ENCODE data around the gene DPP6. TPM values are rescaled to one million over a fixed set of nuclear protein-coding genes. Genes with fewer than 3 reads are reported as not detected.

DPP6 gene
- total RNA-seq, 1 experiment from 2014 or later: 1.3 TPM

DNA sequence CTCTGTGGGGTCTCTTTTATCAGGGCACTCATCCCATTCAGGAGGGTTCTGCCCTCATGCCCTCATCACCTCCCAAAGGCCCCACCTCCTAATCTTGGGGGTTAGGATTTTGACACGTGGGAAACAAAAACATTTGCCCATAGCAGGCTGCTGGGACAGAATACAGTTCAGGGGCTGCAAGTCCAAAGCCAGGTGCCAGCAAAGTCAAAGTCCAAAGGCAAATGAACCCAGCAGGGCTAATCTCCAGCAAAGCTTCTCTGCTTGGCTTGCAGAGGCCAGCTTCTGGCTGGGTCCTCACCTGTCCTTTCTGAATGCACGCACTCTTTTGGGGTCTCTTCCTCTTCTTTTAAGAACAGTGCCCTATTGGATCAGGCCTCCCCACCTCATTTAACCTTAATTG, 359.9 kb downstream of the DPP6 start:
- no peak for DNase-seq (ENCODE audit: low read depth)

DNA sequence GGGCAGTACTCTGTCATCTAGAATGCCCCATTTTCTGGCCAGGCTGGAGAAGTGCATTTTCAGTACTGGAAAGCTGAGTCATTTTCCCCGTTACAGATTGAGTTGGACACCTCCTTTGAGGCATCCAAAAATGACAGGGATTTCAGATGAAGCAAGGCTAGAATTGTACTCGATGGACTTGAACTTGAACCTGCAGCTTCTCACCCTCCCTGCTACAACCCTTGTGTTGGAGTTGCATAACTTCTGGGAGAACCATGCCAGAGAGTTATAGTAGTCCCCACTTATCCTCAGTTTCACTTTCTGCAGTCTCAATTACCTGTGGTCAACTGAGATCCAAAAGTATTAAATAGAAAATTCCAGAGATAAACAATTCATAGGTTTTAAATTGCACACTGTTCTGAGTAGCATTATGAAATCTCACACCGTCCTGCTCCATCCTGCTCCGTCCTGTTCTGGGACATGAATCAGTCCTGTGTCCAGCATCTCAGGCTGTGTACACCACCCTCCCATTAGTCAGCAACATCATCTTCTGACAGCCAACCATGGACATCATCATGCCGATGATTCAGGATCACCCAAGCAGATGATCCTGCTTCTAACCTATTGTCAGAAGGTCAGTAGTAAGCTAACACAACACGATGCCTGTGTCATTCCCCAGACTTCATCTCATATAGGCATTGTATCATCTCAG, 363.7 kb downstream of the DPP6 start:
- no peak for DNase-seq (ENCODE audit: low read depth)

DNA sequence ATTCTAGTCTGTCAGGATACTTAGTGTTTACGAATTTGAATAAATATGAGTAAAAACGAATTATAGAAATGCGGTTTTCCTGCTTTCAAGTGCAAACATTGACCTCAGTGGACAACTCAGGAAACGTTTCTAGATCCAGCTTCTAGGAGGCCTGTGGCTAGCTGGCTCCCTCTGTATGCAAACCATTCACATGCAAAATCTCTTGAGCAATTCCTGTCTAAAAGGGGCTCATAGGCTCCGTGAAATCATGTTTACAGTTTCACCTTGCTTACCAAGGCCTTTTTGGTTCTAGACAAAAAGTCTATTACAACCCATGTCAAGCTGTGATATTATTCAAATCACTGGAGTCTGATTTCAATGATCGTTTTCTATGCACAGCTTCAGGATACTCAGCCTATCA, 364.5 kb downstream of the DPP6 start:
- DNase-seq (ENCODE audit: low read depth): no peak

DNA sequence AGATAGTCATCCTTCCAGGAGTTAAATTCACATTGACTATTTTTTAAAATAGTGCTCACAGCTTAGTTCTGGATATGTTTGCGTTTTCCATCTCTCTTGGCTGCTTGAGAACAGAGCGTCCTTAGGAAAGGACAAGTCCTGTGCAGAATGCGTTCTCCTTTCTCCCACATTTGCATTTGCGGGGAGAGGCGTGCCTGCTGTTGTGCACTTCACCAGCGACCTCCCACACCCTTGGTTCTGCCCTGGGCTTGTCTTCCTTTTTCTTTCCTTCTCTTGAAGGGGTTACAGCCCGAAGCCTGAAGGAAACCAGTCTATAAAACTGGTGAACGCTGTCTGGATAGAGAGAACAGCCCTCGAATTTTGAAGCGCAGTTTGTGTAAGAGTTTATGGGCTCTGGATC, 367.1 kb downstream of the DPP6 start:
- no peak for DNase-seq (ENCODE audit: low read depth)

DNA sequence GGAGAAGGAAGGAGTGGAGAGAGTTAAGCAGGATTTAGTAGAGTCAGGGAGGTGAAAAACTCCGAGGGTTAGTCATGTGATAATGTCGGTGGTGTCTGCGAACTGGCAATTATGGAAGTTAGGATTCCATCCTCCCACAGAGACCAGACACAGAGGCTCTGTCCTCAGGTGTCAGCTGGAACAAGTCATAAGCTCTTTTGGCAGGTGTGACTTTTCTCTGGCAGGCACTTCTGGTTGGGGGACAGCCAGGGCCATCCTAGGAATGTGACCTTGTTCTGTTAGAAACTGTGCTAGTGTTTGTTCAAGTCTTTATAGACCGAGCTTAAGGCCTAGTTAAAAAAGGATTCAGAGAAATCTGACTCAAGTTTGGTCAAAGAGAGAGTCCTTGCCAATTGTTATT, 371.0 kb downstream of the DPP6 start:
- no peak for DNase-seq (ENCODE audit: low read depth)

DNA sequence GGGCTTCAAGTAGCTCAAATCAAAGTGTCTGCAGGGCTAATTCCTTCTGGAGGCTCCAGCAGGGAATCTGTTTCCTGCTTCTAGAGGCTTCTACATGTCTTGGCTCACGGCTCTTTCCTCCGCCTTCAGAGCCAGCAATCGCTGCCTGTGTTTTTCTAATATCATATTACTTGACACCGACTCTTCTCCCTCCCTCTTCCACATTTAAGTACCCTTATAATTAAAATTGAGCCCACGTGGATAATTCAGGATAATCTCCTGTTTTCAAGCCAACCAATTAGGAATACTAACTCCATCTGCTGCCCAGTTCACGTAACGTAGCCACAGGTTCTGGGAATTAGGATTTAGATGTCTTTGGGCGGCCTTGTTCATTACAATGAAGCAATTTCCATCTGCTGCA, 372.2 kb downstream of the DPP6 start:
- no peak for DNase-seq (ENCODE audit: low read depth)

DNA sequence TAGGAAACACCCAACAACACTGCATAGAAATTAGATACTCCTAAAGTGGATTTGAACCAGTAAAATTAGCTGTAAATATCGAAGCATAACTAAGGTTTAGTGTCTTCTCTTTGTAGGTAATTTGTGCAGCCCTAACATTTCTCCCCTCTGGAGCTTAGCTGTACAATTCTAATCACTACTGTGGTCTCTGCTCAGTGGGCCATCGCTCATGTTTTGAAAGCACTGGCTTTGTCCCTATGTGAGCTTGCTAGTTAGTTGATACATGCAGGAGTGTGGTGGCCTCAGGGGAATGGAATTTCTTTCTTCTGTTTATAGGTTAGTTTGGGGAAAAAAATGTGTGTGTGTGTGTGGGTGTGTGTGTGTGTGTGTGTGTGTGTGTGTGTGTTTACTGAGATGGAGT, 373.1 kb downstream of the DPP6 start:
- no peak for DNase-seq (ENCODE audit: low read depth)

DNA sequence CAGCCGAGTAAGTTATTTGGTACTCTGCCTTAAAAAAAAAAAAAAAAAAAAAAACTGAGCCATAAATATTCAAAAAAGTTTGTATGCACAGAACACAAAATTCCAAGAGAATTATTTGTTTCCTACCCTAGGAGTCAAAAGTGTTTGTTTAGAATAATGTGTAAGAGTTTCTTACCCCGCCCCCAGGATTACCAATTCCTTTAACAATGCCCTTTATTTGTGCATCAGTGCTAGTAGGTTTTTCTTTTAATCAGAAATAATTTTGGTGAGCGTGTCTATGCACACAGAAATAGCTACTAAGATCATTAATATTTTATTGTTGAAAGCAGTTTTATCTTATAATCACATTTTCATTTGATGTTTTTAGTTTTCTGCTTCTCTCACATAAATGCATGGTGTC, 374.6 kb downstream of the DPP6 start:
- no peak for DNase-seq (ENCODE audit: low read depth)

DNA sequence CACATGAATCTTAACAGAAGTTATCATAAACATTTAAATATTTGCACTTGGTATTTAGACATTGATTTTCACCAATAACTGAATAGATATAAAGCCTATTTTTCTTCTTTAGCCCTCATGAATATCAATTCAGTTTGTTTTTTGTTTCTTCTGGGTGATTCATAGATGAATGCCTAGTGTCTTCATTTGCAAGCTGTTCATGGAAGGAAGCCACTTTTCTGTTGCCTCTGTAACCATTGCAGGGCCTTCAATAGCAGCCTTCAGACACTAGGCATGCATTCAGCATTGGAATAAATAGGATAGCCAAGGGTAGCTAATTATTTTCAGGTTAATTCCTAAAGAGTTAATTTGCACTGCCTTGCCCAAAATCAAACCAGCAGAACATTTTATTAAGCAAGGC, 375.3 kb downstream of the DPP6 start:
- no peak for DNase-seq (ENCODE audit: low read depth)

DNA sequence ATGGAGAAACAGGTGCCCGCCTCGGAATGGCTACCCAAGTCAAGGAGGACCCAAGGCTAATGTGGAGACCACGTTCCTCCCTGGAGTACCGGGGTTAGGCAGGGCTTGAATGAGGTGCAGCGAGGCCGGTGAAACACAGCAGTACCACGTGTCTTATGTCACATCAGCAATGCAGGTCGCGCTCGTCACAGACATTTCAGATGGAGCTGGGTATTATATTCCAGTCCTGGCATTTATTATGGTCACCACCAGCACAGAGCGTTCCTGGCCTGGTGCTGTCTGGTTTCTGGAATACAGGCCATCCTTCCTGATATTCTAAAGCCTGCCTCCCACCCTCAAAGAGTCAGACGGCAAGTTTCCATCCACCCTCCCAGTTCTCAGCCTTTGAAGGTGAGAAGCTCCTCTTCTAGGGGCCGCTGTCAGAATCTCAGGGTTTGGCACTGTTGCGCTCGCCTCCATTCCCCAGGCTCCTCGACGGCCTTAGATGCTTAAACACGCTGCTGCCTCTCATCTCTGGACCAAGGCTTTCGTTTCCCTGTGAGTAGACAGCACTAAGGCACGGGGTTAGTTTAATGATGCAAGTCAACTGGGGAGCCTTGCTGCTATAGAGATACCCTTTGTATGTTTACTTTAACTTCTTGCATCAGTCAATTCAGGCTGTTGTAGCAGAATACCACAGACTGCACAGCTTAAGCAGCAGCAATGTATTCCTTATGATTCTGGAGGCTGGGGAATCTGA, 377.6 kb downstream of the DPP6 start:
- no peak for DNase-seq (ENCODE audit: low read depth)

DNA sequence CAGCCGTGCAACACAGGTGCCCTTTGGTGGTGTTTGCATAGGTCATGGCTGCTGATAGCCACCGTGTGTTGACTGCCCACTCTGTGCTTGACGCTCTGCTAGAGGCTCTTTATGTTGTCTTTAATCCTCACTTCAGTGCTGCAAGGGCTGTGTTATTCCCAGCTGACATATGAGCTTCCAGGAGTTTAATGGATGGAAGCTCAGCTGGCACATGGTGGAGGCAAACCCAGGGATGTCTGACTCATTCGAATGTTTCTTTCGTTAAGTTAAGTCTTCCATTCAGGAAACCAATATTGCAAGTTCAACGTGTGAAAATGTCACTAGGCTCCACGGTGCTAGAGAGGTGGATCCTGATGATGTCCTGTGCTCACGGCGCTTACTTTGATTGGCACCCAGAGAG, 378.4 kb downstream of the DPP6 start:
- DNase-seq (ENCODE audit: low read depth): no peak

DNA sequence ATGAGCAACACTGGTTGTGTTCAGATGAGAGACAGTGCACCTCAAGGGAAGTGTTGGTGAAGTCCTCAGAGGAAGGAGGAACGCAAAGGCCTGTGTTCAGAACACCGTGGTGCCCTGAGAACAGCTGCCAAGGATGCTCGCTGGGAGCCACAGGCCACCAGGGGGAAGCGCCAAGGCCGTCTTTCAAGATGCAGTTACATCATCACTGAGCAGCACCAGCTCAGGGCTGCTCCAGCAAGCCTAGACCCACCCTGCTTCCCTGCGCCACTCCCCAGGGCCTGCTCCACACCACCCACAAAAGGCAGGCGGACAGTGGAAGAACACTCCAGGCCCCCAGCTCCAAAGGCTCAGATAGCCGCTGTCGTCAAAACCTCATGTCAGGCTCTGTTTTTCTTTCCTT, 378.8 kb downstream of the DPP6 start:
- DNase-seq (ENCODE audit: low read depth): no peak

DNA sequence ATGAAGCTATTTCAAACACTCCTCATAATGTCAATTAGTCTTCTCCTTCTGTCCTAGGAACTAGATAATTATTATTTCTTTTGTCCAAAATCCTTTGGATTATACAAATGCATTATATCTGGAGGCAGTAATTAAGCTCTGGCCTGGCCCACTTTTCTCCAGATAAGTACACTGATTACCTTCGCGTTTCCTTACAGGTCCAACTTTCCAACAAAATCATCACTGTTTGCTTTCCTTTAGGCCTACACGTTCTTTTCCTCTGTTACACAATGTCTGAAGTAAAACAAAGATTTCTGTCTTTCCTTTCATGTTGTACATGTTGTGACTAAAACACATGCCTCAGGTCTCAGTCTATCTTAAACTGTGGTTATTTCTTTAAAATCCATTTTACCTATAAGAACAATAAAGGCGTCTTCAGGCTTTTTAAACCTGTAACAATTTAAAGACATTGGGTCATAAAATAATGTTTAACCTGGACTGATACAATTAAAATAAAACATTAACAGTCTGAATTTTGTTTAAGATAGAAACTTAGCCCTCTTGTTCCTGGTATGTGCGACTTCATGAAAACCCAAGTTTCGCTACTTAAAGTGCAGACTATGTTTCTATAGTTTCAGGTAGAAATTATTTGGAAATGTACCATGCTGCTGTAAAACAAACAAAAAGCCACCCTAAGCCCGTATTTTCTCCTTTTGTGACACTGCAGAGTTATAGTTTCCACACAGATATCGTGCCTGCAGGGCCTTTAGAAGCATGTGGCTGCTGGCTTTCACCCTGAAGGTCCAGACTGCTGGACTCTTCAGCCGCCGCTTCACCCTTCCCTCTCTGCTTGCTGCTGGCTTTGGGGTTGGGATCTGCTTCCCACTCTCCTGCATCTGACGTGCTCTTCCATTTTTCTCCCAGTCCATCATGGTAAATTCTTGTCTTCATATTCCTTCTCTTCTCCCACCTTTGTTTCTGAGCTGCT, 381.7 kb downstream of the DPP6 start:
- no peak for DNase-seq (ENCODE audit: low read depth)

DNA sequence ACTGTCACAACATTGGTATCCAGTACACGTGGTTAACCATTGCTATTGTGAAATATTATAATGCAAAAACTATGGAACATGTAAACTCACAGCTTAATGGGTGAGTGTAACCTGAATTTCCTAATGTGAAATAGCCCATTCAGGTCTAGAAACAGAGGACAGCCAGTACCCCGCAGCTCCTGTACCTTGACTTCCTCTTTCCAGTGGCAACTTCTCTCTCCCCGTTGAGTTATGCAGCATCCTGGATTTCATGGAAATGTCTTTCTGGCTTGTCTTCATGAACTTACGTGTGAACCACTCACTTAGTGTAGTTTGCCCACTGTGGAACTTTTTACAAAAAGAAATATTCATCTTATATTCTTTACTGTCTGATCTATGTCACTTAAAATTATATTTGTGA, 384.4 kb downstream of the DPP6 start:
- DNase-seq (ENCODE audit: low read depth): no peak

DNA sequence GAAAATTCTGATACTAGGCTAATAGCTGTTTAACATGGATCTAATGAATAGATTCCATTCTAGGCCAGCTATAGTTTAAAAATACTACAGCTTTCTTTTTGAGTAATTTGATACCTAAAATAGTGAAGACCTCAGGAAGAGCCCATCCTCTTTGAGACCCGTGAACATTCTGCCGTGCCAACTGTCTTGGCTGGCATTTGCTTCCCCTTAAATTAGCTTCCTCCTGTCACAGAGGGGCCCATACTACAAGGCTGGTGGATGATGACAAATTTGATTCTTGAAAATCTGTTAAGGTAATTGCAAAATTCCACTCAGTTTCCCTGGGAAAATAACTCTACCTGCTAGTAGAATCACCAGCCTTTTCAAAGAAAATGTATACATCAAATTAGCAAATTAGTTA, 385.0 kb downstream of the DPP6 start:
- no peak for DNase-seq (ENCODE audit: low read depth)

DNA sequence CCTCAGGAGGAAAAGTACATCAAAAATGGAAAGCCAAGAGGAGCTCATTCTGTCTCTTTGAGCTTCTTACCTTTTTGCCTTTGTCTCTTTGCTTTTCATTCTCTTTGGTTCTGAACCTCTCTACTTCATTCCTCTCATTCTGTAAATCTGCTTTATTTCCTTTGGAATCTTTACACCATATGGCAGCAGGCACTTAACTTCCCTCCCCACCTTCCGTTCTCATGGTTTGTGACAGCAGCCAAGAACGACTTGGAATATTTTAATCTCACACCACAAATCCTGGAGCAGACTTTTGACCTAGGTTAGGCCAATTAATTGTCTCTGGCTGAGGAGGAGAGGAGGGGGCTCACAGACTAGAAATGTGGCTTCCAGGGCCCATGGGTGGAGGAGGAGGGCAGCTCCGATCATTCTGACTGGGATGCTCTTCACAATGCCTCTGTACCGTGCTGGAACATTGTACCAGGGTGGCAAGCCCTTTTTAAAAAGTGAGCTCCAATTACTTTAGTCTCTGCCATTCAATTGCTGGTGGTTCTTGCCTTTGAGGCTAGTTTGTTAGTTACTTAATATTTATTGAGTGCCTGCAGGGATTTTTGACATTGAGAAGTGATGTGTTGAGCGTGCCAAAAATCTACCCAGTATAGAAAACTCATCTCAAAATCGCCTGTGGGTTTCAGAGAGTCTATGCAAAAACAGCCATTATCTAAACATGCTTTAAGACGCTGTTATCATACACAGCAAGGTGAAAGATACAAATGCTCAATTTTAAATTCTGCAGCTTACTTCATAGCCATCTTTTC, 386.6 kb downstream of the DPP6 start:
- no peak for DNase-seq (ENCODE audit: low read depth)

DNA sequence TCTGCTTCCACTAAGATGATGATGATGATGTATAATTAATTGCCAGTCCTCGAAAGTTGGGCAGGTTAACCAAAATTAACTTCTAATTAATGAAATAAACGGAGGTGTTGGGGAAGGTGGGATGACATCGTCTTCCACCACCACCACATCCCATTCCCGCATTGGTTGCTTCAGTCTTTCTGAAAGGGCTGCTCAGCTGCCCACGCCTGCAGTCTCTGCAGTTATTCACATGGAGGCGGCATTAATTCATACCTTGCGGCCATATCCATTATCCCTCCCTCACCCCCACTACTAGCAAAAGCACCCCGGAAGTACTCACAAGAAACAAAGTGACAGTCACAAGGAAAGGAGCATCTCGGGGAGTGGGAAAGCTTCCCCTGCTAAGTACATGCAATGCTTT, 387.9 kb downstream of the DPP6 start:
- DNase-seq (ENCODE audit: low read depth): no peak

DNA sequence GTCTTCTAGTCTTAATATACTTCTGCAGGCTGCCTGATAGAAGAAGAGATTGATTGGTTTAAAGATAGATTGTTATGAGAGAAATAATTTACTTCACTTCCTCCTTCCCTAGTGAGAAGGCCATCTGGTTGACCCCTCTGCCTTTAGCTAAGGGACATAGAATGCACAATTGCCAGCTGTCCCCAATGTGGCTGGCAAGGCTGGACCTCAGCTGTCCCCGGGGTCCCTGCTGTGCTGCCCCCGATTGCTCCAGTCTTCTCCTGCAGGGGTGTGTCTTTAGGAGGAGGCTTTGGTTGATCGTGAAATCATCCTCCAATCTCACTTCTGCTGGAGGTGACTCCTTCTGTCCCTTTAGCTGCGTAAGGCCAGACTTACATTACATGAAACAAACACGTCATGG, 388.5 kb downstream of the DPP6 start:
- DNase-seq (ENCODE audit: low read depth): no peak

DNA sequence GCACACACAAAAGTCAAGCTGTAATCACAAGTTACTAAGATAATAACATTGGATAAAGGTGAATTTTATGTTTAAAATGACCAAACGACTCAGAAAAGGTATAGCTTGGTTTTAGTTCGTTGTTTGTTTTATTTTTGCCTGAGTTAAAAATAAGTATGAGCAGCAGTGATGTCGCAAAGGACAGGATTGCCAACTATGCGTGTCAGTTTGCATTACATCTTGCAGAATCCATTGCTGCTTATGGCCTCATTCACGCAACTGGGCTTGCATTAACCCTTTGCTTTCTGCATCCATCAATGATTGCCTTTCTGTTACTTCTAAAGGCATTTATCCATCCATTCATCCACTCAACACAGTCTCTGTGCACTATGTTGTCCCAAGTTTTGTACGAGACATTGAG, 389.6 kb downstream of the DPP6 start:
- DNase-seq (ENCODE audit: low read depth): no peak

DNA sequence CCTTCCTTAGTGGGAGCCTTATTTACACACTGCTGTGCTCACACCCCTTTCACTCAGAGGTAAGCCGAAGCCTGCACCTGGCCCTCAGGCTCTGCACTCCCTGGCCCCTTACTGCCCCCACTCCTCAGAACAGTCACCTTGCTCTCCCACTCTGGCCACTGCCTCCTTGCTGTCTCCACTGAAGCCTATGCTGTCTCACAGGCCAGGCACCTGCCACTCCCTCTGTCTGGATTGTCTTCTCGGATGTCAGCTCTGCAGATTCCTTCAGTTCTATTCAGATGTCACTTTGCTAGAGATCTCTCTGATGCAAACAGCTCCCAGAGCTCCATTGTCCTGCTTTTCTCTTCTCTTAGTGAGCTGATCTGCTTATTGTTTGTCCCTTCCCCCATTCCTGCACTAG, 390.7 kb downstream of the DPP6 start:
- DNase-seq (ENCODE audit: low read depth): no peak

DNA sequence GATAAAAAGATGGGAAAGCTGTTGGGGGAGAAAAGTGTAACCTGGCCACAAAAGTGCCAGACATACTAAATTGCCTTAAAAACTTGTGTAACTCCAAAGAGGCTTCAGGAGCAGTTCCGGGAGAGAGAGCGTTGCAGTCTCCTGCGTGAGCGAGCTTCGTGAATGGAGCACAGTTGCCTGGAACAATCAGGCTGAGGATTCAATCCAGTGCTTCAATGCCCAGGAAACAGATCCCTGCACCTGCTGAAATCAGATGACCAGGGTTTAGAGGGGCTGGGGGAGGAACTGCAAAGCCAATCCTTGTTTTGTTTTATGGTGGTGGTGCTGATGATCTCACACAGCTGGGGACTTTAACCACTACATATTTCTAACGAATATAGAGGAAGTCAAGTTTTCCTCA, 398.3 kb downstream of the DPP6 start:
- DNase-seq (ENCODE audit: low read depth): no peak
